Measurements from ENCODE around the gene CMTM1.

The CMTM1 gene

GRCh38 chr16:66568355-66568754, 2.1 kb downstream of the CMTM1 start:
- Histone ChIP-seq H2AFZ (ENCODE audit: low read depth, low read length) (no peak overlapping the region), H3K36me3 (ENCODE audit: insufficient read depth, low read length) (peaks cover 50% of the 10 kb centered on the region), H3K4me1 (ENCODE audit: insufficient read depth, low read length) (no peaks in the 10 kb centered on the region), H3K9ac (ENCODE audit: low read depth, low read length) (no peak overlapping the region), H3K4me2 (ENCODE audit: insufficient read depth, low read length) (no peak overlapping the region), H3K9me3 (ENCODE audit: insufficient read depth, low read length, severe bottlenecking) (no peaks in the 10 kb centered on the region), H4K20me1 (ENCODE audit: insufficient read depth, low read length) (peaks cover 19% of the 10 kb centered on the region), H3K27me3 (ENCODE audit: insufficient read depth, low read length, poor library complexity) (no peaks in the 10 kb centered on the region), H3K27ac (ENCODE audit: low read length) (no peak overlapping the region), H3K79me2 (ENCODE audit: insufficient read depth, low read length) (peaks cover 23% of the 10 kb centered on the region), H3K4me3 (ENCODE audit: low read depth in 1 of 2, low read length in 2 of 2) (no peak overlapping the region)
- ATAC-seq (ENCODE audit: insufficient read depth, low read depth), result no peak
- no peak for TF ChIP-seq EZH2 (IDR thresholded peaks at IDR 0.05; ENCODE audit: borderline replicate concordance, low read depth, low read length, severe bottlenecking)
- TF ChIP-seq CTCF (IDR thresholded peaks at IDR 0.05; ENCODE audit: borderline replicate concordance, extremely low read depth, low read length, poor library complexity, severe bottlenecking), result no peak
- DNase-seq, result no peak

- no peak overlapping the region for H3K4me2 ChIP-seq (ENCODE audit: insufficient read depth, low read length)
- H3K79me2 ChIP-seq (ENCODE audit: insufficient read depth, low read length), result peaks cover 16% of the 10 kb centered on the region
- DNase-seq (no peak), ATAC-seq (ENCODE audit: insufficient read depth, low read depth) (no peak)
- no peaks in the 10 kb centered on the region for H3K9me3 ChIP-seq (ENCODE audit: insufficient read depth, low read length, severe bottlenecking)
- TF ChIP-seq EZH2 (IDR thresholded peaks at IDR 0.05; ENCODE audit: borderline replicate concordance, low read depth, low read length, severe bottlenecking) (no peak), CTCF (IDR thresholded peaks at IDR 0.05; ENCODE audit: borderline replicate concordance, extremely low read depth, low read length, poor library complexity, severe bottlenecking) (no peak)
- no peaks in the 10 kb centered on the region for H3K4me1 ChIP-seq (ENCODE audit: insufficient read depth, low read length)
- no peak overlapping the region for H3K9ac ChIP-seq (ENCODE audit: low read depth, low read length)
- no peak overlapping the region for H3K27ac ChIP-seq (ENCODE audit: low read length)
- no peak overlapping the region for H3K4me3 ChIP-seq (ENCODE audit: low read depth in 1 of 2, low read length in 2 of 2)
- H3K27me3 ChIP-seq (ENCODE audit: insufficient read depth, low read length, poor library complexity), result no peaks in the 10 kb centered on the region
- peaks cover 14% of the 10 kb centered on the region for H4K20me1 ChIP-seq (ENCODE audit: insufficient read depth, low read length)
- no peak overlapping the region for H2AFZ ChIP-seq (ENCODE audit: low read depth, low read length)
- H3K36me3 ChIP-seq (ENCODE audit: insufficient read depth, low read length), result peaks cover 42% of the 10 kb centered on the region
Observed at GRCh38 chr16:66569131-66569530, 2.9 kb downstream of the CMTM1 start.

- Histone ChIP-seq H3K4me2 (ENCODE audit: insufficient read depth, low read length) (no peak overlapping the region), H3K27me3 (ENCODE audit: insufficient read depth, low read length, poor library complexity) (no peaks in the 10 kb centered on the region), H2AFZ (ENCODE audit: low read depth, low read length) (no peak overlapping the region), H3K4me3 (ENCODE audit: low read depth in 1 of 2, low read length in 2 of 2) (no peak overlapping the region), H3K79me2 (ENCODE audit: insufficient read depth, low read length) (peaks cover 10% of the 10 kb centered on the region), H3K9me3 (ENCODE audit: insufficient read depth, low read length, severe bottlenecking) (no peaks in the 10 kb centered on the region), H3K27ac (ENCODE audit: low read length) (no peak overlapping the region), H3K36me3 (ENCODE audit: insufficient read depth, low read length) (peaks cover 35% of the 10 kb centered on the region), H3K4me1 (ENCODE audit: insufficient read depth, low read length) (no peaks in the 10 kb centered on the region), H4K20me1 (ENCODE audit: insufficient read depth, low read length) (peaks cover 10% of the 10 kb centered on the region), H3K9ac (ENCODE audit: low read depth, low read length) (no peak overlapping the region)
- TF ChIP-seq EZH2 (IDR thresholded peaks at IDR 0.05; ENCODE audit: borderline replicate concordance, low read depth, low read length, severe bottlenecking), result no peak
- TF ChIP-seq CTCF (IDR thresholded peaks at IDR 0.05; ENCODE audit: borderline replicate concordance, extremely low read depth, low read length, poor library complexity, severe bottlenecking), result no peak
- ATAC-seq (ENCODE audit: insufficient read depth, low read depth) (no peak), DNase-seq (no peak)
Observed at GRCh38 chr16:66569827-66570405, 3.7 kb downstream of the CMTM1 start.

All from DND-41 (cell line).